Measurements from ENCODE around the gene AFF3. TPM values are rescaled to one million over a fixed set of nuclear protein-coding genes. Genes with fewer than 3 reads are reported as not detected.

Gene AFF3
- total RNA-seq, 1 experiment from 2014 or later, result 0.22 TPM

- no peak for DNase-seq
- no peaks in the 10 kb centered on the region for H3K4me1 Mint-ChIP-seq
- H3K27me3 Mint-ChIP-seq (ENCODE audit: low read depth), result no peaks in the 10 kb centered on the region
These were observed 496.4 kb downstream of the AFF3 start for GRCh38 chr2:99645960-99646359.

More at GRCh38 chr2:99645960-99646359, 496.4 kb downstream of the AFF3 start:
- Histone ChIP-seq H3T11ph (ENCODE audit: low read length) (no peak overlapping the region), H2BK5ac (ENCODE audit: insufficient read length, low read length) (no peak overlapping the region), H3K56ac (ENCODE audit: insufficient read length, low read depth, low read length) (no peak overlapping the region), H3K4me2 (ENCODE audit: insufficient read depth, insufficient read length, low read length) (no peak overlapping the region), H3K79me1 (ENCODE audit: insufficient read depth, low read depth, low read length, poor library complexity, severe bottlenecking) (no peaks in the 10 kb centered on the region), H3K23ac (ENCODE audit: insufficient read length, low read depth, low read length) (no peak overlapping the region), H4K8ac (replicated peaks; ENCODE audit: insufficient read length, low read depth, low read length) (no peak overlapping the region), H2BK15ac (ENCODE audit: low read depth, low read length) (no peak overlapping the region), H3K4me1 (ENCODE audit: insufficient read depth, low read length) (no peaks in the 10 kb centered on the region), H2BK120ac (ENCODE audit: low read depth, low read length, poor library complexity, severe bottlenecking) (no peak overlapping the region), H3K23me2 (ENCODE audit: insufficient read length, low read depth, low read length, poor library complexity, severe bottlenecking) (no peaks in the 10 kb centered on the region), H3K14ac (ENCODE audit: insufficient read depth, low read length) (no peak overlapping the region), H4K20me1 (ENCODE audit: control insufficient read depth, insufficient read depth, insufficient read length) (no peaks in the 10 kb centered on the region), H3K9me3 (ENCODE audit: control insufficient read depth, low read depth, low read length) (no peaks in the 10 kb centered on the region), H4K5ac (ENCODE audit: insufficient read length, low read depth, low read length) (no peak overlapping the region), H2AK5ac (ENCODE audit: insufficient read length, low read length) (no peak overlapping the region), H2BK20ac (ENCODE audit: low read depth, low read length, poor library complexity, severe bottlenecking) (no peak overlapping the region), H4K91ac (ENCODE audit: insufficient read length, low read depth, low read length) (no peak overlapping the region), H2BK12ac (ENCODE audit: insufficient read length, low read depth, low read length) (no peak overlapping the region), H3K9ac (ENCODE audit: extremely low read depth, insufficient read length, low read length) (no peak overlapping the region), H3K27ac (ENCODE audit: insufficient read length, low read depth, low read length) (no peak overlapping the region), H3K4ac (ENCODE audit: low read depth, low read length) (no peak overlapping the region), H2AFZ (ENCODE audit: low read length) (no peak overlapping the region), H3K18ac (ENCODE audit: insufficient read length, low read depth, low read length) (no peak overlapping the region), H3K27me3 (ENCODE audit: insufficient read depth, low read length) (no peaks in the 10 kb centered on the region), H3K79me2 (ENCODE audit: insufficient read depth, low read length) (no peaks in the 10 kb centered on the region)
- Mint-ChIP-seq H3K4me3 (no peak overlapping the region), H3K36me3 (ENCODE audit: insufficient read depth in 1 of 3, low read depth in 3 of 3) (no peaks in the 10 kb centered on the region), H3K9me3 (no peaks in the 10 kb centered on the region; a peak in 1 of 5 replicates), H3K27ac (no peak overlapping the region)
- no CpG with 5 or more reads among the region's 2 CpGs for WGBS (ENCODE audit: extremely low coverage, insufficient read length, low lambda C conversion rate)
- TF ChIP-seq, protein P1, sequence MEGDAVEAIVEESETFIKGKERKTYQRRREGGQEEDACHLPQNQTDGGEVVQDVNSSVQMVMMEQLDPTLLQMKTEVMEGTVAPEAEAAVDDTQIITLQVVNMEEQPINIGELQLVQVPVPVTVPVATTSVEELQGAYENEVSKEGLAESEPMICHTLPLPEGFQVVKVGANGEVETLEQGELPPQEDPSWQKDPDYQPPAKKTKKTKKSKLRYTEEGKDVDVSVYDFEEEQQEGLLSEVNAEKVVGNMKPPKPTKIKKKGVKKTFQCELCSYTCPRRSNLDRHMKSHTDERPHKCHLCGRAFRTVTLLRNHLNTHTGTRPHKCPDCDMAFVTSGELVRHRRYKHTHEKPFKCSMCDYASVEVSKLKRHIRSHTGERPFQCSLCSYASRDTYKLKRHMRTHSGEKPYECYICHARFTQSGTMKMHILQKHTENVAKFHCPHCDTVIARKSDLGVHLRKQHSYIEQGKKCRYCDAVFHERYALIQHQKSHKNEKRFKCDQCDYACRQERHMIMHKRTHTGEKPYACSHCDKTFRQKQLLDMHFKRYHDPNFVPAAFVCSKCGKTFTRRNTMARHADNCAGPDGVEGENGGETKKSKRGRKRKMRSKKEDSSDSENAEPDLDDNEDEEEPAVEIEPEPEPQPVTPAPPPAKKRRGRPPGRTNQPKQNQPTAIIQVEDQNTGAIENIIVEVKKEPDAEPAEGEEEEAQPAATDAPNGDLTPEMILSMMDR (conservative IDR thresholded peaks at IDR 0.05), result no peak
